Measurements from ENCODE around the gene CCDC83.
"Not testable (repeated sequence)": the region's sequence is repeated elsewhere in the genome, so short reads cannot be mapped to it uniquely, and the experiment has no call there.

CCDC83 gene

DNA sequence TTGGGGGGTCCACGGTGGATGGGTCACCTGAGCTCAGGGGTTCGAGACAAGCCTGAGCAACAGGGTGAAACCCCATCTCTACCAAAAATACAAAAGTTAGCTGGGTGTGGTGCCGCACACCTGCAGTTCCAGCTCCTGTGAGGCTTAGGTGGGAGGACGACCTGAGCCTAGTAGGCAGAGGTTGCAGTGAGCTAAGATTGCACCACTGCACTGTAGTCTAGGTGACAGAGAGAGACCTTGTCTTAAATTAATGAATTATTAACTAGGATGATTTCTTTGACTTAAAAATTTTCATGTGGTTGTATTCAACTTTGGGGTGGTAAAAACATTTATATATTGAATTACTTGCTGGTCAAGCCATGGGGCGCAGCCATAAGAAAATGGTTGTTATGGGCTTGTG lies 33.9 kb downstream of the CCDC83 start:
- no peak for DNase-seq (ENCODE audit: low spot score)

DNA sequence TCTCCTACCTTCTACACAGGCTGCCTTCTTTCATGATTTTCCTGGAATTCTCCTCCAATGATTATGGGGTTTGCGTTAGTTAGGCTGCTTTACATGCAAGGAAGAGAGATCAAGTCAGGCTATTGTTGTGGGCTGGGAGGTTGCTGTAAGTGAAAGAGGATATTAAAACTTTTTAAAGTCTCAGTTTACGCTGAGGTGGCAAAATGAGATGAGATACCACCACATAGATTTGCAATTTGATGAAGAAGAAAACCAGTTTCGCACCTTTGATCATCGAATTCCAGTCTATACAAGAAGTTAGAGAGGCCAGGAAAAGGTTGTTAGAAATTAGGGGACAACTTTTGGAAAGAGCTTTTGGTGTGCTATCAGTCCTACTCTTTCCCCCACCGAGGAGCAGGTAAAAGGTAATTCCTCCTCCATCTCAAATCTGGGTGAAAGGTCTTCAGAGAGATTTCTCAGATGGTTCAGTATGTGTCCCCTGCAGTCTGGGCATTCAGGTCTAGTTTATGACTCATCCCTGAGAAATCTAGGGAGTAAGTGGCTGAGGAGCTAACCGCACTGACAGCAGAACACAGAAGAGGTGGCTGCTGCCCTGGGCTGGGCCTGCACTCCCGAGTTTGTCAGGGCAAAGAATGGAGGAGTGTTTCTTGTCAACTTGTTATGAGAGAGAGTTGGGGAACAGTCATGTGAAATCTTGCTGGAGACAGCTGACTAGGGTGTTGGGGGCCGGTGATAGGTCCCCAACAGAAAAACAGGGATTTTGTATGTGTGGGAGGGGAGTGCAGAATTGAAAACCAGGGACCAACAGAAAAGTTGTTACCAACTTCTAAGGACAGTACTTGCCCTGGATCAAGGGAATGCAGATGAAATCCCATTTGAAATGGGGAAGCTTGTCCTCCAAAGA lies 34.7 kb downstream of the CCDC83 start:
- no peak for DNase-seq (ENCODE audit: low spot score)

DNA sequence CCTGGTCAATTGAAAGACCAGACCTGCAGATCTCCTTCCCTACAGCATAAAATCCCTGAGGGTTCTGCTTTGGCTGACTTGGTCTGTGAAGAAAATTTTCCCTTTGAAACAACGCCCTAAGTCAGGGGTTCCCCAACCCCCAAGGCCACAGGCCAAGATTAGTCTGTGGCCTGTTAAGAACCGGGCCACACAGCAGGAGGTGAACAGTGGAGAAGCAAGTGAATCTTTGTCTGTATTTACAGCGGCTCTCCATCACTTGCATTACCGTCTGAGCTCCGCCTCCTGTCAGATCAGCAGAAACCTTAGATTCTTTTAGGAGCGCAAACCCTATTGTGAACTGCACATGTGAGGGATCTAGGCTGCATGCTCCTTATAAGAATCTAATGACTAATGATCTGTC lies 38.2 kb downstream of the CCDC83 start:
- no peak for DNase-seq (ENCODE audit: low spot score)

DNA sequence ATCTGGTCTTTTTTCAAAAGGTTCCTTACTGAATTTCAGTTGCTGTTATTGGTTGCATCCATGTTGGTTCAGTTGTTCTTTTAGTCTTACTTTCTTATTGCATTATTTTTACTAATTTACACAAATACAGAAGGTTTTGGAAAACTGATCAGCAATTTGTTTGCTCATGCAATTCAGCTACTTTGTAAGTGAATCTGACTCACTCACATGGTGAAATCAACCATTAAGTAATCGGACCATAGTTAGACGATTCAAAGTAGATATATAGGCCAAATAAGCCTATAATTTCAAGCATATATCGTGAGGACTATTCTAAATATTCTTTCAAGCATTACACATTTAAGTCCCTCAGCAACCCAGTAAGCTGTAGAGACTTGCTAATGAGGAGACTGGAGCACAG lies 41.7 kb downstream of the CCDC83 start:
- no peak for DNase-seq (ENCODE audit: low spot score)

DNA sequence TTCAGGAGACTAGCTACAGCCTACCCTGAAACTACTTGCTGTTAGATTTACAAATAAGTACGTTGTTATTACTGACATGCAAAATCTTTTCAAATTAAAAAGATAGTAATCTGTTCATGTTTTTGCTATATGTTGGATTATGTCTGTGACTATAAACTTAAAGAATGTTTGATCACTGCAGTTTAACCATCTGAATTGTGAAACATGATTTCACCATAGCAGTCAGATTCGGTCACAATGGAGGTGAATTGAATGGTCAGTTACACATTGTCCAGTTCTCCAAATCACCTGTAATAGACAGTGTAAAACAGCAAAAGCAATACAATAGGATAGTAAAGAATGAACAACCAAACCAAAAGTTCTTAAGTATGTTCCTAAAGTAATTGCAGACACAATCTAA lies 43.3 kb downstream of the CCDC83 start:
- no peak for DNase-seq (ENCODE audit: low spot score)

DNA sequence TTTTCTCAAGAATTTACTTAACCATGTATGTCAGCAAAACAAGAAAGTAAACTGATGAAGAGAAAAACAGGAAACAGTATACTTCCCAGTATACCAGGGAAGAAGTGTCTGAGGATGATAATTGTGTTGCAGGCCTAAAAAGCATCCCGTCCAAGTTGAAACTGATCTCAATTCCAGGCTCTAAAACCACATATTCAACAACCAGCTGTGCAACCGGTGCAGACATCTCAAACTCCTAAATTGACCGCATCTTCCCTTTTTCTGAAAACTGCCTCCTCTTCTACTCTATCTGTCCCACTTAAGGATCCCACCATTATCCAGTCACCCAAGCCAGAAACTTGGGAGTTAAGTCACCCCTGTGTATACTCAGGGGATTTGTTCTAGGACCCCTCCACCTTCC lies 47.2 kb downstream of the CCDC83 start:
- DNase-seq (ENCODE audit: low spot score), result no peak

DNA sequence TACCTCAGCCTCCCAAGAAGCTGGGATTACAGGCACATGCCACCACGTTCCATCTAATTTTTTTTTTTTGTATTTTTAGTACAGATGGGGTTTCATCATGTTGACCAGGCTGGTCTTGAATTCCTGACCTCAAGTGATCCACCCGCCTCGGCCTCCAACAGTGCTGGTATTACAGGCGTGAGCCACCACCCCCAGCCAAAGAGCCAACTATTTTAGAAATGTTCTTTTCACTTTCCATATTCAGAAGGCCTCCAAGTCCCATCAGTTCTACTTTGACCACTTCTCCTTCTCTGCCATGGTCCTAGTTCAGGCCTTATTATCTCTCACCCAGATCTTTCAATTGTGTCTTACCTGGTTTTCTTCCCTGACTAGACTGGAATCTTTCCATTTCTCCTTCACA lies 48.2 kb downstream of the CCDC83 start:
- DNase-seq (ENCODE audit: low spot score), result no peak

DNA sequence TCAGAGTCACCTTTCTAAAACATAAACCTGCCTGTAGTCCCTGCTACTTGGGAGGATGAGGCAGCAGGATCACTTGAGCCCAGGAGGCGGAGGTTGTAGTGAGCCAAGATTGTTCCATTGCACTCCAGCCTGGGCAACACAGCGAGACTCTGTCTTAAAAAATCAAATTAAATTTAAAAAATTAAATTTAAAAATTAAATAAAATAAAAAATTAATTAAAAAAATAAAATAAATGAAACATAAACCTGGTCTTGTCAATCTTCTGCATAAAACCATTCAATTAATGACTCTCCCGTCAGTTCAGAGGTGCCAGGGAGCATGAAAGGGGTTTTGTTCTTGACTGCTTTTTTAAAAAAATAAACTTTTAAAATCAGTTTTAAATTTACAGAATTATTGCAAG lies 48.6 kb downstream of the CCDC83 start:
- DNase-seq (ENCODE audit: low spot score), result no peak

DNA sequence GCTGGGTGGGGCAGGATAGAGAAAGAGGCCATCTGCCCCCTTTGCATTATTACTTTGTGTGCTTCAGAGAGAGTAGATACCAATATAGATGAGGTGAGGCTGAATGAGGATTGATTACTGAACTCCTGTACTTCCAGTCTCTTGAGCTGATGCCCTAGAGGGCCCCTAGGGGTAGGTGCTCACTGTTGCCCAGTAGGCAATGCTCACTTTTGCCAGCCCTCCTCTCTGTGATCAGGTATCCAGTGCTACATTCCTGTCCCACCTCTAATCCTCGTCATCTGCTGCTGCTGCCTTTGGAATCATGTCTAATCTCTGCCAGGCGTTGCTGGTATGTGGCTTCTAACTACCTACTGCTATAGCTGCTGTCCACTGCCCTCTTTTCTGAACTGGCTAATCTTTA lies 57.2 kb downstream of the CCDC83 start:
- no peak for DNase-seq (ENCODE audit: low spot score)

DNA sequence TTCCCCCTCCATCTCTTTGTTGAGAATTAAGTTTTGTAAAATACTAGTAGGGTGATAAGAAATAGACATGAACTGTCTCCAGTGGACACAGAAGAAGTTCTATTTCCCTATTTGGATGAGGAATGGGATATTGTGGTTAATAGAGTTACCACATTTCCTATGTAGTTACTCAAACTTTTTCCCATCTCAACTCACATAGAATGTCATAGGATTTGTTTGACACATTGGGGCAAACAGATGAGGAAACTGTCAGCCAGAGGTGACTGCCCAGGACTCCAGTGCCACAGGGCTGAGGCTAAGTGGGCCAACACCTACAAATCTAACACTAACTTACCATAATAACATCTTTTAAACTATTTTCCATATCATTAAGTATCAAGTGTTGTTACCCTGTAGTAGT lies 58.3 kb downstream of the CCDC83 start:
- no peak for DNase-seq (ENCODE audit: low spot score)

DNA sequence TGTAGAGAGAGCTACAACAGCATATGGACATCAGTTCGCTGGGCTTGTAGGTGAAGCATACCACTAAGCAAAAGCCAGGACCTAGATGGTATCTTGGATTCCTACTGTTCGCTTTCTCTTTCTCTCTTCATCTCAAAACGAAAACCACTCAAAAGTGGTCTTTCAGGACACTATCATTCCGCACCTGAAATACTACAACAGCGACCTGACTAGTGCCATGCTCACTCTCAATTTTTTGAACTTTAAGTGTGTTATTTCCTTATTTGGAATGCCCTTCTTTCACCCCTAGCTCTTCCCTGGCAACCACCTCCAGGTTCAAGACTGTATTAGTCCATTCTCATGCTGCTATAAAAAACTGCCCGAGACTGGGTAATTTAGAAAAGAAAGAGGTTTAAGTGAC lies 59.2 kb downstream of the CCDC83 start:
- no peak for DNase-seq (ENCODE audit: low spot score)

DNA sequence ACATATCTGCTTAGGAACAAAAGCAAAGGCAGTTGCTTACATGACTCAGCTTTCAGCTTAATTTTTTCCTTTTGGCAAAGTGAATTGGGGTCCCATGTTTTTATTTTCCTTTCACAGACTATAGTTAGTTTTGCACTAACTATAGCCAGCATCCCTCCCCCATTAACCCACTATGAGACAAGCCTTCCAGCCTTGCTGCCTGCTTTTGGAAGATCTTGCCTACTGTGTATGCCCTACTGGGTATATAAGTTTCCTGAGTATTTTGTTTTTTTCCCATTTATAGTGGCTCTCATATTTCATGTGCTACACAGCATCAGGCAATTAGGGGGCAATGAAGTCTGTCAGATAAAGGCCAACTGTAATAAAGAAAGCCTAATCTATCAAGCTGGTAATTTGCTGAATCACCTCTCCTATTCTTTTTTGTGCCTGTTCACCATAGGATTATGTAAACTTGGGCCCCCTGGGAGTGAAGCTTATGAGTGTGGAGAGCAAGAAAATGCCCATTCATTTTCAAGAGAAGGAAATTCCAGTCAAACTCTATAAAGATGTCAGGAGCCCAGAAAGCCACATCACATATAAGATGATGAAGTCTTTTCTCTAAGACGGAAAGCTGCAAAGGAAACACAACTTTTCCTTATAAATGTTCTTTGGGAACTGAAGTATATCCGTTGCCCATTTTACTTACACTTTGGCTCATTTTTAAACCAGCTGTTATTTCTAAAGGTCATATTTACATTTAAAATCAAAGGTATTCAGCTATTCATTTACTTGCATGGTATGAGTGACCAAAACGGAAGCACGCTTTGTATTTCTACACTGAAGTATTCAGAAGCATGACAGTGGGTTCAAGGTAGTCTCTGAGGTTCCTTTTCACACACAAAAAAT lies 64.0 kb downstream of the CCDC83 start:
- DNase-seq (ENCODE audit: low spot score), result no peak

DNA sequence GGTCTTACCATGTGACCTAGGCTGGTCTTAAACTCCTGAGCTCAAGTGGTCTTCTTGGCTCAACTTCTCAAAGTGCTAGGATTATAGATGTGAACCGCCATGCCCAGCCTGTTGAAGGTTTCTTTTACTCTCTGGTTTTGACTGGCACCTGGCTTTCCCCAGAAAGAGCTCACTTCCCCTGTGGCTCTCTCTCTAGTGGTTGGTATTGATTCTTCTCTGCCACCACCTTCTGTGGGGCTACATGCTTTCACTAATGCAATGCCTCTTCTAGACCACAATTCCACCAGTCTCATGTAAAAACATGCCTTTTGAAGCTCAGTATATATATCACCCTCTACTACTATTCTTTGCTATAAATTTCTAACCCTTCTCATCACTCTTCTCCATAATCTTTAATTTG lies 67.2 kb downstream of the CCDC83 start:
- DNase-seq (ENCODE audit: low spot score), result no peak

DNA sequence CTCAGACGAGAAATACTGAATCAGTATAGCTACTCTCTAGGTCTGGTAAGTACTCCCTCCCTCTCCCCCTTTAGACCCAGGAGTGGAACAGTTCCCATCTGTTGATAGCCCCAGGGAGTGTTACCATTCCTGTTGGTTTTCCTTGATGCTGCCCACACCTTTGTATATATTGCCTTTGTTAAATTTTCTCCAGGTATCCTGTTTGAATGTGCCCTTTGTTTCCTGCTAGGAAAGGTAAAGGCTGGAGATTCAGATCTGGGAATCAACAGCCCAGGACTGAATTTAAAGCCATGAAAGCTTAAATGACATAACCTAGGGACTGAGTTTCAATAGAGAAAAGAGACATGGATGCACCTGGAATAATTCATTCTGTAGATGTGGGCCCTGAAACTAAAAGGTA lies 68.3 kb downstream of the CCDC83 start:
- no peak for DNase-seq (ENCODE audit: low spot score)

DNA sequence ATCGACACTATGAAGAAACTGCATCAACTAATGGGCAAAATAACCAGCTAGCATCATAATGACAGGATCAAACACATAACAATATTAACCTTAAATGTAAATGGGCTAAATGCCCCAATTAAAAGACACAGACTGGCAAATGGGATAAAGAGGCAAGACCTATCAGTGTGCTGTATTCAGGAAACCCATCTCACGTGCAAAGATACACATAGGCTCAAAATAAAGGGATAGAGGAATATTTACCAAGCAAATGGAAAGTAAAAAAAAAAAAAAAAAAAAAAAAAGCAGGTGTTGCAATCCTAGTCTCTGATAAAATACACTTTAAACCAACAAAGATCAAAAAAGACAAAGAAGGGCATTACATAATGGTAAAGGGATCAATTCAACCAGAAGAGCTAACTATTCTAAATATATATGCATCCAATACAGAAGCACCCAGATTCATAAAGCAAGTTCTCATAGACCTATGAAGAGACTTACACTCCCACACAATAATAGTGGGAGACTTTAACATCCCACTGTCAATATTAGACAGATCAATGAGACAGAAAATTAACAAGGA lies 71.6 kb downstream of the CCDC83 start:
- not testable (repeated sequence) for DNase-seq (ENCODE audit: low spot score)

DNA sequence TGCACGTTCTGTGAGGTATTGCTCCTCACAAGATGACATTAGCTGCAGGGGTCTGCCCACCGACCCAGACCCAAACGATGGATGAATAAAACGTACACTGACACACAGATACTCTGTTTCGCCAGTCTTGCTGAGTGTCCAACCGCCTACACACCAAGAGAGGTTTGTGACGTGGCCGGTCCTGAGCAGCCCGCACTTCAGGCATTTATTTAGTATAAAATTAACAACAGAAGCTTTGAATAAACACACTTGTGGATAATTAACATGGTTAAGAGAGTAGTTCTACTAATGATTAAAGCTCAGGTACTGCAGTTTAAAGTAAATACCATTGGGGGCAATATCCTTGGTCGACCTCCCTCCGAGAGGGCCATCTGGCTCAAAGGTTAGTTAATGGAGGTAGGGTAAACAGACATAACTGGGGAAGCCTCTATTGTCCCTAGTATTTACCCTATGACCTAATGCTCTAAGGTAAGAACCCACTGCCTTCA lies 75.7 kb downstream of the CCDC83 start:
- peak; percentile 30 for DNase-seq (ENCODE audit: low spot score)

DNA sequence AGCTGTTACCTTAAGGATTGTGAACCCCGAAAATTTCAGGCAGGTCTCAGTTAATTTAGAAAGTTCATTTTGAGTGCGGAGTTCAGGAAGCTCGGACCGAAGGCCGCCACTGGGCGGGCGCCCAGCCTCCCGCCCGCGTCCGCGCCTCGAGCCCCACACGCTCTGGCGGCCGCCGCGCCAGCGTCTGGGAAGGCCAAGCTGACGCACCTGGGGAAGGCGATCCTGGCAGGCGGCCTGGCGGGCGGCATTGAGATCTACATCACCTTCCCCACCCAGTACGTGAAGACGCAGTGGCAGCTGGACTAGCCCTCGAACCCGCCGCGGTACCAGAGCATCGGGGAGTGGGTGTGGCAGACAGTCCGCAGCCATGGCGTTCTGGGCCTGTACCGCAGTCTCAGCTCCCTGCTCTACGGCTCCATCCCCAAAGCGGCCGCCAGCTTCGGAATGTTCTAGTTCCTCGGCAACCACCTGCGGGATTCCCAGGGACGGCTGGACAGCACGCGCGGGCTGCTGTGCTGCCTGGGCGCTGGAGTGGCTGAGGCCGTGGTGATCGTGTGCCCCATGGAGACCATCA lies 79.5 kb downstream of the CCDC83 start:
- DNase-seq (ENCODE audit: low spot score), result no peak

DNA sequence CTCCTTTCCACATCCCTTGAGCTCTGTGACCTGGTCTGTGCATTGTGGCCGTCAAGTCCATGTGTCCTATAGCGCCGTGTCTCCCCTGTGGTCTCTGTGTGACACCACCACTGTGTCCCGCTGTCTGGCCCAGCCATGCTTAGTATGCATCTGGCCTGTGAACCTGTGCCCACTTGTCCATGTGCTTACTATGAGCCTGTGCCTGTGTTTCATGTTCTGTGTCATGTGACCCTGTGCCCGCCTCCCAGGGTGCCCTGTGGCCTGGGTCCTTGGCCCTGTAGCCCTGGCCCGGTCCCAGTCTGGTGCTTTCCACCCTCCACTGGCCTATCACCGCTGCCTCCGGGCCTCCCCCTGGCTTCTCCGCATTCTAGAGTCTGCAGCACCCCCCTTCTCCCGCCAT lies 80.6 kb downstream of the CCDC83 start:
- no peak for DNase-seq (ENCODE audit: low spot score)

DNA sequence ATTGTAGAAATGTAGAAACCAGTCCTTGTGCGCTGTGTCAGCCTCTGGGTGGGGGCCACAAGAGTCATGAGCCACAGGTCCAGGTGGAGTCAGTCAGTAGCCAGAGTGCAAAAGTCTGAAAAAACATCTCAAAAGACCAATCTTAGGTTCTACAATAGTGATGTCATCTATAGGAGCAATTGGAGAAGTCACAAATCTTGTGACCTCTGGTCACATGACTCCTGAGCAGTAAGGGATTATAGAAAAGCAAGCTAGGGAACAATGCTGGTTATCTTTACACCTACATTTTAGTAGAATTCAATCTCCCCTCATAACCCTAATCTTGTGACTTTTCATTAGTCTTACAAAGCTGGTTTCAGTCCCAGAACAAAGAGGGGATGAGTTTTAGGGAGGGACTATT lies 82.7 kb downstream of the CCDC83 start:
- no peak for DNase-seq (ENCODE audit: low spot score)

DNA sequence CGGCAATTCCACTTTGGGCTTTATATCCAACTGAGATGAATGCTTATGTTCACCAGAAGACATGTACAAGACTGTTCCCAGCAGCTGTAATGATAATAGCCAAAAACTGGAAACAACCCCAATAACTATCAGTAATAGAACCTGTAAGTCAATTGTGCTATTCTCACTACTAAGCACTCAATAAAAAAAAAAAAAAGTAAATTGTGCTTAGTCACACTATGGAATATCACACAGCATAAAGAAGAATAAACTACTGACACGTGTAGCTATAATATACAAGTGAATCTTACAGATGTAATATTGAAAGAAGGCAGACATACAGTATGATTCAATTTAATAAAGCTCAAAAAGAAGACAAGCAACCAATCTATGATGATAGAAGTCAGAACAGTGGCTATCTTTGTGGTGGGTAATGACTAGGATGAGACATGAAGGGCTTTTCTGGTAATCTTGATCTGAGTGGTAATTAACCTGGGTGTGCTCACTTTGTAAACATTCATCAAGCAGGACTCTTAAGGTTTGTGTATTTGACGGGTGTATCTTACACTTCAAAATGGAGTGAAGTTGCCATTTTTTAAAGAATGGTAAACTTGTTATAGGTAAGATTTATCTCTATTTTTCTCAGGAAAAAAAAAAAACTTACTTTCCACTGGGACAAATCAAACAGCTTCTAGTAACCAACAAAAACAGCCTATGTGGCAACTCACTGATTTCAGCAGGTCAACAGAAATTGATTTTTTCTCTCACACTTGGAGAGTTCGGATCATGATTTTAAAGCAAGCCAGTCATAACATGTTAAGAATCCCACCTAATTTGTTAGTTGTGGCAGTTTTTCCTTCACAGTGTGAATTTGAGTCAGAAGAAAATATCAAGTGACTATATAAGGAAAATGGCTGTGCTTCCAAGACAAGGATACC lies 84.2 kb downstream of the CCDC83 start:
- DNase-seq (ENCODE audit: low spot score), result peak; percentile 22

DNA sequence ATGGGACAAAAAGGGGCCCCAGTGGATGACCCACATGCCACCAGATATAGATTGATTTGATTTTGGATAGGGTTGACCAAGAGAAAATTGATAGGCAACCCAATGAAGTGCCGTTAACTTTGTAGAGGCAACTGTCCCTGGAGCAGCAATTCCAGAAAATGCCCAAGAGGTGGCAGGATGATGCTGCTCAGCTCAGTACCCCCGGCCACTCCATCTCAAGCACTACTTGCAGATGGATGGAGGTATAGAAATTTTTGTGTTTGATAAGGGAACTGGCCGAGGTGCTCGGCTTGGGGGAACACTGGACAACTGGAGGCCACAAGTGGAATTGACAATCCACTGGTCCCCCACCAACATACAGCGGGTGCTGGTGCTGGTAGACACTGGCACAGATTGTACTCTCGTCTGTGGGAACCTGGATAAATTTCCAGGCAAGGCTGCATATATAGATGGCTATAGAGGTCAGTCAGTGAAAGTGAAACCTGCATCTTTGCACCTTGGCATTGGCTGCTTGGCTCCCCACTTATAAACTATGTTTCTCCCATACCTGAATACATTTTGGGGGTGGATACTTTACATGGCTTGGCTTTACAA lies 86.3 kb downstream of the CCDC83 start:
- DNase-seq (ENCODE audit: low spot score), result peak; percentile 72

Data from HuH-7 (cell line).